A204.1 (cell line): ENCODE data around the gene KANSL1.
"Not testable (repeated sequence)": the region's sequence is repeated elsewhere in the genome, so short reads cannot be mapped to it uniquely, and the experiment has no call there.

ENCODE experiments used
- FAIRE-seq: peaks from 2 replicates; lab custom pipeline; 2012; peaks lifted over from hg19 to GRCh38; lab: Jason Lieb, UNC

The KANSL1 gene

GRCh38 chr17:46109603-46110189, 83.5 kb downstream of the KANSL1 start:
- FAIRE-seq = no peak

DNA sequence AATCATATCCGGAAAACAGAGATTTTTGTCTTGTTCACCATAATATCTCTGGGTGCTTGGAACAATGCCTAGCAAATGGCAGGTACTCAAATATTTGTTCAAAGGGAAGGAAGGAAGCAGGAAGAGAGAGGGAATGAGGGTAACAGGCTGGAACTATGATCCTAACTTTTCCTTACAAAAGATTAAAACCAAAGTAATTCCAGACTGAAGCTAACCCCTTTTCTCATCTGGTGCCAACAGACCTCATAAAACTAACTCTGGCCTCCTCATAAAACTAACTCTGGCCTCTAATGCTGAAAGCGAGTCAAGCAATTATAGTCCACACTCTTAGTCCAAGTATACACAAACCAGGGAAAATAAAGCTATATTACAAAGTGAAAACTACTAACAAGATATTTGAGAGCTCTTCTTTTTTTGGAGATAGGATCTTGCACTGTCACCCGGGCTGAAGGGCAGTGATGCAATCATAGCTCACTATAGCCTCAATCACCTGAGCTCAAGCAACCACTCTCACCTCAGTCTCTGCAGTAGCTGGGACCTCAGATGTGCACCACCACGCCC, 84.6 kb downstream of the KANSL1 start:
- no peak for FAIRE-seq

DNA sequence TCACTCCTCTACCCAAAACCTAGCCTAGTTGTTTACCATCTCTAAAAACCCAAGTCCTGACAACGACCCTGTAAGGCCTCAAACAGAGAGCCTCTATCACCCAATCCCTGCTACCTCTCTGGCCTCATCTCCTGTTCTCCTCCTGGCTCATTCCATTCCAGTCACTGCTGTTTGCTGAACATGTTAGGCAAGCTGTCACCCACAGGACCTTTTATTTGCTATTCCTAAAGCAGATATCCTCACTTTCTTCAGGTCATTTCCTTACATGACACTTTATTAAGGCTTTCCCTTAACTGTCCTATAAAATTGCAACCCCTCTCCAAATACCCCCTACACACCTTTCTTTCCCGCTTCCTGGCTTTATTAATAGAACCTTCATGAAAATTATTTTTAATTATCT, 85.1 kb downstream of the KANSL1 start:
- FAIRE-seq = no peak

DNA sequence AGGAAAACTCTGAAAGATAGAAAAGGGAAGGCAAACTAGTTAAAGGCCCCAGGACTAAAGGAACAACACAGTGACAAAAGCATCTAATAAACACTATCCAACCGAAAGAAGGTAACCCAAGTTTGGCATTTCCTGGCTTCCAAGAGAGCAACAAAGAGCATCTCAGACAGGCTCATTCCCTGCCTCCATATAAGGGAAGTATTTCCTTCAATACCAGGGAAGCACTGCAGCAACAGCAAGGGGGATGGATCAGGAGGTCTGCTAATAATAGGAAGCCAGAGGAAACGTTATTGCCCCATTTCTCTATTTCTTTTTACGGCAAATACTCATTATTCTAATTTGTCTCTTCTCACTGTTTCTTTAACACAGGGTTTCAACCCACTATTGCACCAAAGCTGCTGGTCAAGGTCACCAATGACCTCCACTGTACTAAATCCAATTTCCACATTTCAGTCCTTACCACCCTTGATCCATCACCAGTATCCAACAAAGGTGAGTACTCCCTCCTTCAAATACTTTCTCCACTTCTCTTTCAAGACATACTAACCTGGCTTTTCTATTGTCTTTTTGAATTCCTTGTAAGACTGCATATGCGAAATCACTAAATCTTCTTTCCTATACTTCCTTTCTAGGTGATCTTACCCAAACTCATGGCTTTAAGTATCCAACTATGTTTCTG, 86.1 kb downstream of the KANSL1 start:
- no peak for FAIRE-seq

GRCh38 chr17:46102806-46103205, 90.4 kb downstream of the KANSL1 start:
- not testable (repeated sequence) for FAIRE-seq

- not testable (repeated sequence) for FAIRE-seq
Observed at GRCh38 chr17:46101785-46102617, 91.2 kb downstream of the KANSL1 start.

DNA sequence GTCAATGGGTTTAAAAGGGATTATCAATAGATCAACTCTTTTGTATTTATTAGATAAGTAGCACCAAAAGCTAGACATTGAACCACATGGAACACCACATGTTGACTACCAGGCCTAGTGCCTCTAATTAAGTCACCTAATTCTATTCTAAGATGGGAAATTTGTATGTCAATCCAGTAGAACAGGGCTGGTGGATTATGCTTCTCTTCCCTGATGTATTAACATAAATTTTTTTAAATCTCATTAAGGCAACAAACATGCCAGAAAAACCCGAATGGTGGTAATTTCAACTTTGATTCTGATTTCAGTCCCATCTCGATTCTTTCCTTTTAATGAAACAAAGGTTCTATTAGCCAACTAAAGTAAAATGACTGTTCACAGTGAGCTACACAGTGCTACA, 92.6 kb downstream of the KANSL1 start:
- FAIRE-seq = no peak

- no peak for FAIRE-seq
Observed at GRCh38 chr17:46099865-46100264, 93.4 kb downstream of the KANSL1 start.

GRCh38 chr17:46097497-46097896, 95.7 kb downstream of the KANSL1 start:
- FAIRE-seq = no peak

GRCh38 chr17:46092991-46093390, 100.2 kb downstream of the KANSL1 start:
- no peak for FAIRE-seq

DNA sequence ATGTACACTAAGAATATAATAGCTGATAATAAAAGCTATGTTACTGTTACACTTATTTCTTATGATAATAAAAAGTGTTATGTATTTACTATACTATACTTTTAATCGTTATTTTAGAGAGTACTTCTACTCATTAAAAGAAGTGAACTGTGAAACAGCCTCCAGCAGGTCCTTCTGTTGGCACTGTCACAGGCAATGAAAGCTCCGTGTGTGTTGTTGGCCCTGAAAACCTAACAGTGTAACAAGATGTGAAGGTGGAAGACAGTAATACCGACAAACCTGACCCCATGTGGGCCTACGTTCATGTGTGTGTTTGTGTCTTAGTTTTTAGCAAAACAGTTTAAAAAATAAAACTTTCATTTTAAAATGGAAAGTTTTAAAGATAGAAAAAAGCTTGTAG, 102.4 kb downstream of the KANSL1 start:
- no peak for FAIRE-seq

GRCh38 chr17:46089389-46089965, 103.8 kb downstream of the KANSL1 start:
- FAIRE-seq = no peak

- FAIRE-seq = no peak
Observed at GRCh38 chr17:46088595-46088994, 104.6 kb downstream of the KANSL1 start.

GRCh38 chr17:46087871-46088270, 105.4 kb downstream of the KANSL1 start:
- not testable (repeated sequence) for FAIRE-seq

DNA sequence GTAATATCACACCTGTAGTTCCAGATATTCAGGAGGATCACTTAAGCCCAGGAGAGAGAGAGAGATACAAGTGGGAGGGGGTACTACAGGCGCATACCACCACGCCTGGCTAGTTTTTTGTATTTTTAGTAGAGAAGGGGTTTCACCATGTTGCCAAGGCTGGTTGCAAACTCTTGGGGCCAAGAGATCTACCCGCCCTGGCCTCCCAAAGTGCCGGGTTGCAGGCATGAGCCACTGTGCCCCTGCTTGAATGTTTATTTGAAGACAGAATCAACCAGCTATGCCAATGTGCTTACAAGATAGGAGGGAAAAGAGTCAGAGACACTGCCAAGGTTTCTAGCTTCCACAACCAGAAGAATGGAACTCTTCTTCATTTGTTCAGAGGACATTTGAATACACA, 106.4 kb downstream of the KANSL1 start:
- FAIRE-seq = no peak

DNA sequence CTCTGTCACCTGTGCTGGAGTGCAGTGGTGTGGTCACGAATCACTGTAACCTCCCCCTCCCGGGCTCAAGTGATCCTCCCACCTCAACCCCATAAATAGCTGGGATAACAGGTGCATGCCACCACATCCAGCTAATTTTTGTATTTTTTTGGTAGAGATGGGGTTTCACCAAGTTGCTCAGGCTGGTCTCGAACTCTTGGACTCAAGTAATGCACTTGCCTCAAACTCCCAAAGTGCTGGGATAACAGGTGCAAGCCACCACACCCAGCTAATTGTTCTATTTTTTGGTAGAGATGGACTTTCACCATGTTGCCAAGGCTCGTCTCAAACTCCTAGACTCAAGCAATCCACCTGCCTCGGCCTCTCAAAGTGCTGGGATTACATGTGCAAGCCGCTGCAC, 107.7 kb downstream of the KANSL1 start:
- no peak for FAIRE-seq

GRCh38 chr17:46082257-46082656, 111.0 kb downstream of the KANSL1 start:
- FAIRE-seq = no peak

- no peak for FAIRE-seq
Observed at GRCh38 chr17:46081018-46081320, 112.3 kb downstream of the KANSL1 start.

- FAIRE-seq = no peak
Observed at GRCh38 chr17:46080118-46081017, 112.9 kb downstream of the KANSL1 start.

- no peak for FAIRE-seq
Observed at GRCh38 chr17:46078675-46079074, 114.6 kb downstream of the KANSL1 start.

GRCh38 chr17:46074540-46074939, 118.7 kb downstream of the KANSL1 start:
- no peak for FAIRE-seq

DNA sequence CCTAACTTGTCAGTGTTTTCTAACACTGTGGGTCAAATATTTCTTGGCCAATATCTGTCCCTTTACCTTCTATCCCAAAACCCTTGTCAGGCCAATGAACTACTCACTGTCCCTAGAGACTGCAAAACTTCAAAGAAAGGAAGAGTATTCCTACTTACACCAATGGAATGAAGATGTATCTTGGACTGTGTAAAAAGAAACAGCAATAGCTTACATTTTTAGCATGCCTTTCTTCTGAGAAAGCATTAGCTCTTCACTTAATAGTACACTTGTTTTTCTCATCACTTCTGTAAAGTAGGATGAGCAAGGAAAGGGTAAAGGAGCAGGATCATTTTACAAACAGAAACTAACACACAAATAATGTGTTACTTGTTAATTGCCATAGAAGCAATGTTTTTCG, 120.2 kb downstream of the KANSL1 start:
- FAIRE-seq = no peak
